Mesenchymal stem cell (in vitro differentiated cells and primary cell): ENCODE results near the gene LPAR2.

Source experiments
- DNase-seq: peaks from one replicate; pipeline ENCODE4 v3.0.0-alpha.2; 2013
- H2AFZ ChIP-seq: one replicate; pipeline ENCODE4 v1.6.1; 2013; ENCODE audit warnings: low read depth, mild to moderate bottlenecking, control low read depth, inconsistent platforms, low read length, moderate library complexity
- H2AK5ac ChIP-seq: 2 replicates; pipeline ENCODE4 v1.6.1; 2013; ENCODE audit warnings: low read length, moderate library complexity, mild to moderate bottlenecking, inconsistent platforms; ENCODE audit not compliant: severe bottlenecking
- H2BK120ac ChIP-seq: one replicate; pipeline ENCODE4 v1.6.1; 2013; ENCODE audit warnings: low read depth, mild to moderate bottlenecking, inconsistent platforms, low read length, moderate library complexity
- H2BK12ac ChIP-seq, 2 experiments: one replicate each; pipeline ENCODE4 v1.6.1; 2013; ENCODE audit warnings: inconsistent platforms in 2 of 2, low read length in 2 of 2, mild to moderate bottlenecking in 2 of 2, moderate library complexity in 2 of 2, control low read depth in 1 of 2
- H2BK15ac ChIP-seq: one replicate; pipeline ENCODE4 v1.6.1; 2013; ENCODE audit warnings: mild to moderate bottlenecking, low read depth, inconsistent platforms; ENCODE audit not compliant: poor library complexity, severe bottlenecking
- H2BK5ac ChIP-seq: 2 replicates; pipeline ENCODE4 v1.6.1; 2013; ENCODE audit warnings: low read depth, mild to moderate bottlenecking, low read length, control low read depth, inconsistent platforms; ENCODE audit not compliant: poor library complexity, severe bottlenecking
- H3K14ac ChIP-seq, 2 experiments: one replicate each; pipeline ENCODE4 v1.6.1; 2013; ENCODE audit warnings: inconsistent platforms in 2 of 2, low read length in 2 of 2, control low read depth in 1 of 2, mild to moderate bottlenecking in 1 of 2, moderate library complexity in 1 of 2
- H3K18ac ChIP-seq, 2 experiments: one replicate each; pipeline ENCODE4 v1.6.1; 2013; ENCODE audit warnings: inconsistent platforms in 2 of 2, low read length in 2 of 2, control low read depth in 1 of 2, low read depth in 1 of 2, mild to moderate bottlenecking in 1 of 2
- H3K23ac ChIP-seq, 2 experiments: one replicate each; pipeline ENCODE4 v1.6.1; 2013; ENCODE audit warnings: inconsistent platforms in 2 of 2, low read length in 2 of 2, mild to moderate bottlenecking in 2 of 2, moderate library complexity in 2 of 2, control low read depth in 1 of 2
- H3K27ac ChIP-seq: 2 replicates; pipeline ENCODE4 v1.5.1; 2013; ENCODE audit warnings: mild to moderate bottlenecking, moderate library complexity, low read length, control low read depth, inconsistent platforms; ENCODE audit not compliant: poor library complexity, severe bottlenecking
- H3K27me3 ChIP-seq, 2 experiments: 2 replicates each; pipeline versions ENCODE4 v1.6.1 to v1.7.0; 2013; ENCODE audit warnings: low read length in 2 of 2, mild to moderate bottlenecking in 2 of 2, moderate library complexity in 2 of 2, control low read depth in 1 of 2, inconsistent platforms in 1 of 2; ENCODE audit not compliant: control insufficient read depth in 1 of 2, insufficient read depth in 1 of 2
- H3K36me3 ChIP-seq, 2 experiments: 2 replicates each; pipeline versions ENCODE4 v1.6.1 to v1.7.0; 2013; ENCODE audit warnings: low read length in 2 of 2, control low read depth in 1 of 2, inconsistent platforms in 1 of 2, low read depth in 1 of 2, mild to moderate bottlenecking in 1 of 2; ENCODE audit not compliant: insufficient read depth in 2 of 2, control insufficient read depth in 1 of 2
- H3K4ac ChIP-seq, 2 experiments: one replicate each; pipeline ENCODE4 v1.6.1; 2013; ENCODE audit warnings: inconsistent platforms in 2 of 2, low read length in 2 of 2, mild to moderate bottlenecking in 2 of 2, moderate library complexity in 2 of 2, control low read depth in 1 of 2, low read depth in 1 of 2
- H3K4me1 ChIP-seq: 2 replicates; pipeline ENCODE4 v1.6.1; 2013; ENCODE audit warnings: low read depth, low read length, control low read depth; ENCODE audit not compliant: control insufficient read depth, insufficient read depth
- H3K4me2 ChIP-seq: 2 replicates; pipeline ENCODE4 v1.6.1; 2013; ENCODE audit warnings: low read length, mild to moderate bottlenecking, inconsistent platforms; ENCODE audit not compliant: poor library complexity, severe bottlenecking
- H3K4me3 ChIP-seq, 2 experiments: 2 replicates each; pipeline versions ENCODE4 v1.5.1 to v1.7.0; 2013; ENCODE audit warnings: low read length in 2 of 2, mild to moderate bottlenecking in 2 of 2, control low read depth in 1 of 2, low read depth in 1 of 2; ENCODE audit not compliant: insufficient read depth in 1 of 2
- H3K79me1 ChIP-seq: replicated peaks from 2 replicates; pipeline ENCODE4 v1.6.1; 2013; ENCODE audit warnings: mild to moderate bottlenecking, control low read depth, low read length, inconsistent platforms; ENCODE audit not compliant: poor library complexity, severe bottlenecking
- H3K9ac ChIP-seq: 2 replicates; pipeline ENCODE4 v1.7.0; 2013; ENCODE audit warnings: mild to moderate bottlenecking, low read length, moderate library complexity
- H3K9me3 ChIP-seq: 2 replicates; pipeline ENCODE4 v1.7.0; 2013; ENCODE audit warnings: mild to moderate bottlenecking, low read length; ENCODE audit not compliant: control insufficient read depth
- H4K8ac ChIP-seq: one replicate; pipeline ENCODE4 v1.6.1; 2013; ENCODE audit warnings: inconsistent platforms, mild to moderate bottlenecking, low read length, moderate library complexity
- H4K91ac ChIP-seq: one replicate; pipeline ENCODE4 v1.6.1; 2013; ENCODE audit warnings: mild to moderate bottlenecking, low read length, inconsistent platforms
- WGBS: methylation state at CpG from one replicate; pipeline ENCODE4 v1.1.7; 2013; ENCODE audit warnings: mixed read lengths; 5-methylcytosine and 5-hydroxymethylcytosine counted together

Gene LPAR2

DNA sequence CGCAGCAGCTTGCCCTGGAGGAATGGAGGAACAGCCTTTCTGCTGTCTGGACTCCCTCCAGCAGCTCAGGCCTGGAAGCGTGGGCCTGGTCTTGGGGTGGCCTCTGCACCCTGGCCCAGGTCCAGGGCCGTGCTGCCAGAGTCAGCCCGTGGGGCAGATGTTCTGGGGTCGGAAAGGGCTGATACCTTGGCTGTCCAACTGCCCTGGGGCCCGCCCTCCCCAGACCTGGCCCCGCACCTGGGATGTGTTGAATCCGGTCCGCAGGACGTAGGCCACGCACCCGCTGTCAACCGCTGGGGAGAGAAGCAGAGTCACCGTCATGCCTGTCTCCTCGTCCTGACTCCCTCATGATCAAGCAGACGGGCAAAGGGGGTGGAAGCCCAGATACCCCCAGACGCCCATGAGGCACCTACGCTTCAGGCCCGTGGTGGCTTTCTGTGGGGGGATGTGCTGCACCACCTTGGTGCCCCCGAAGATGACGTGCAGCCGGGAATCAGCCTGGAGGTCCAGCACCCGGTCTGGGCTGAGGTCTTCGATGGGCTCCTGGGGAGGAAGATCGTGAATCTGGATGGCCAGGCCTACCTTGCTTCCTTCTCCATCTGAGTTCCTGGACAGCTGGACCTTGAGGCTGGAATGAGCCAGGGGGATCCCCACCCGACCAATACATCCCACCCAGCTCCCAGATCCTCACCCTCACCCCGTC lies 27.8 kb upstream of the LPAR2 start:
- Histone ChIP-seq H3K27ac (no peak overlapping the region), H3K23ac (no peak overlapping the region), H3K4me3 (no peak overlapping the region), H3K27me3 (no peaks in the 10 kb centered on the region), H3K4ac (no peak overlapping the region), H2AFZ (no peak overlapping the region), H2BK120ac (no peak overlapping the region), H4K91ac (no peak overlapping the region), H3K18ac (no peak overlapping the region), H2AK5ac (no peak overlapping the region), H2BK5ac (no peak overlapping the region), H3K36me3 (peaks cover 91 to 93% of the 10 kb centered on the region in 2 experiments), H3K4me1 (no peaks in the 10 kb centered on the region), H4K8ac (no peak overlapping the region), H3K9me3 (no peaks in the 10 kb centered on the region), H3K4me2 (no peak overlapping the region), H3K9ac (no peak overlapping the region), H3K14ac (no peak overlapping the region), H2BK12ac (no peak overlapping the region), H2BK15ac (no peak overlapping the region), H3K79me1 (peaks cover 56% of the 10 kb centered on the region)
- no peak for DNase-seq
- WGBS = 98% methylated on average over 27 of the region's 27 CpGs

DNA sequence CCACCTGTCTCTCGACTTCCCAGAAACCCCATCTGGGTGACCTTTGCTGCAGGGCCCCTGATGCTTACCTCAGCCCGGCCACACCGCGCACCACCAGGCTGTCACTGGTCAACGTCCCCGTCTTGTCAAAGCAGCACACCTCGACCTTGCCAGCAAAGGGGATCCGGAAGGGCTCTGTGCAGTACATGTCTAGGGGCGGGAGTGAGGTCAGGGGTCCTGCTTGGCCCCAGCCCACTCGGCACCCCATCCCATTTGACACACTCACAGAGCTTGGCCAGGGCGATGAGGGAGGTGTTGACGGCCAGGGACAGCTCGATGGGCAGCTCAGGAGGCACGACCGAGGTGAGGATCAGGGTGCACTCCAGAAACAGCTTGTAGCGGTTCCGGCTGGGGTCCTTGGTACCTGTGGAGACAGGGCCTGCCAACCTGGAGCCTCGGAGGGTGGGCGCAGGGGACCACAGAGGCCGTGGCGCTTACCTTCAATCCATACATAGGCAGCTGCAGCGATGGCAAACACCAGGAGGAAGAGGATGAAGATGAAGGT lies 27.1 kb upstream of the LPAR2 start:
- Histone ChIP-seq H2BK15ac (no peak overlapping the region), H2BK120ac (no peak overlapping the region), H3K79me1 (peaks cover 60% of the 10 kb centered on the region), H3K14ac (no peak overlapping the region), H3K18ac (no peak overlapping the region), H3K23ac (no peak overlapping the region), H3K4me1 (no peaks in the 10 kb centered on the region), H4K91ac (no peak overlapping the region), H3K27me3 (no peaks in the 10 kb centered on the region), H3K36me3 (peaks cover 98 to 99% of the 10 kb centered on the region in 2 experiments), H2AK5ac (no peak overlapping the region), H3K9ac (no peak overlapping the region), H4K8ac (no peak overlapping the region), H2AFZ (no peak overlapping the region), H3K4me3 (no peak overlapping the region), H3K4ac (no peak overlapping the region), H3K4me2 (no peak overlapping the region), H2BK12ac (no peak overlapping the region), H2BK5ac (no peak overlapping the region), H3K27ac (no peak overlapping the region), H3K9me3 (no peaks in the 10 kb centered on the region)
- WGBS = 95% methylated on average over 22 of the region's 22 CpGs
- no peak for DNase-seq

DNA sequence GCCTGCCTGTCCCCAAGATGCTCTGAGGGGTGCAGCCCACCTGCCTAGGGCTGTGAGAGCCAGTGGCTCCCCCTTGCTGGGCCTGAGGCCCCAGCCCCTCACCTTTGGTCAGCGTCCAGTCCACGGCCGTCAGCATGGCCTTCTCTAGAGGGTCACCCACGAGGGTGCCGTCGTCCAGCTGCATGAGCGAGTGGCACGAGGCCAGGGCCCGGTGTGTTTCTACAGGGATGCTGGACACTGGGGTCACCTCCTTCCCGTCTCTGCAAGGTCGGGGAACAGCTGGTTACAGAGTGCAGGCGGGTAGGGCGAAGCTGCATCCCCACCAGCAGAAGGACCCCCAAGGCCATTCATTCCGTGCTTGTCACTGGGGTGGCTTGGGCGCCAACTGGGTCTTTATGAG lies 26.4 kb upstream of the LPAR2 start:
- H3K18ac ChIP-seq = no peak overlapping the region
- H2BK15ac ChIP-seq = no peak overlapping the region
- 98% methylated on average over 15 of the region's 15 CpGs for WGBS
- H3K27me3 ChIP-seq = no peaks in the 10 kb centered on the region
- no peak overlapping the region for H3K23ac ChIP-seq
- H3K4me3 ChIP-seq = no peak overlapping the region
- no peak overlapping the region for H3K27ac ChIP-seq
- peaks cover 99% of the 10 kb centered on the region in 2 experiments for H3K36me3 ChIP-seq
- no peak overlapping the region for H2BK5ac ChIP-seq
- H2AK5ac ChIP-seq = no peak overlapping the region
- no peaks in the 10 kb centered on the region for H3K4me1 ChIP-seq
- no peak overlapping the region for H4K91ac ChIP-seq
- DNase-seq = no peak
- peaks cover 55% of the 10 kb centered on the region for H3K79me1 ChIP-seq
- H4K8ac ChIP-seq = no peak overlapping the region
- no peaks in the 10 kb centered on the region for H3K9me3 ChIP-seq
- H3K4ac ChIP-seq = no peak overlapping the region
- H2BK120ac ChIP-seq = no peak overlapping the region
- H2AFZ ChIP-seq = no peak overlapping the region
- H3K9ac ChIP-seq = no peak overlapping the region
- H3K4me2 ChIP-seq = no peak overlapping the region
- no peak overlapping the region for H3K14ac ChIP-seq
- H2BK12ac ChIP-seq = no peak overlapping the region

DNA sequence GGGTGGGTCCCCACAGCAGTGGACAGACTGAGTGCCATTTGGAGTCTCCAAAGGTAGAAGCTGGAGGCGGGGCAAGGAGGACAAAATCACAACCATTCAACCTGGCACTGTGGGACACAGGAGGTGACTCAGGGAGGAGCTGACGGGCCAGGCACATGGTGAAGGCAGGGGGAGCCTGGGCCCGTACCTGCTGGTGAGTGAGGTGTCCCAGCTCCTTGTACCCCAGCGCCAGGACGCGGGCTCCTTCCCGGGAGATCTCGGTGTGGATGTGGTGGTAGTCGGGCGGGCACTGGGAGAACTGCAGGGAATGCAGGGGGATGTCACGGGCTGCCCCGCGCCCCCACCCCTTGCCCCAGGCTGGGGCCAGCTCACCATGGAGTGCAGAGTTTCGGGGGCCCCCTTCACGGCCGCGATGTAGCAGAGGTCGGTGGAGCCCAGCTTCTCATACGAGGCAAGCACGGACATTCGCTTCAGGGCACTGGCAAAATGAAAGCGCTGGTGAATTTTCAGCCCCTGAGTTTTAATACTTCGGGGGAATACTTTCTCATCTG lies 25.7 kb upstream of the LPAR2 start:
- Histone ChIP-seq H2BK15ac (no peak overlapping the region), H3K4me3 (no peak overlapping the region), H2AK5ac (no peak overlapping the region), H4K91ac (no peak overlapping the region), H3K18ac (no peak overlapping the region), H3K27me3 (no peaks in the 10 kb centered on the region), H3K4me2 (no peak overlapping the region), H2AFZ (no peak overlapping the region), H3K9ac (no peak overlapping the region), H3K4me1 (no peaks in the 10 kb centered on the region), H2BK5ac (no peak overlapping the region), H2BK120ac (no peak overlapping the region), H3K23ac (no peak overlapping the region), H4K8ac (no peak overlapping the region), H3K27ac (no peak overlapping the region), H2BK12ac (no peak overlapping the region), H3K4ac (no peak overlapping the region), H3K79me1 (peaks cover 52% of the 10 kb centered on the region), H3K36me3 (peaks cover 97% of the 10 kb centered on the region in 2 experiments), H3K9me3 (no peaks in the 10 kb centered on the region), H3K14ac (no peak overlapping the region)
- WGBS = 95% methylated on average over 23 of the region's 23 CpGs
- no peak for DNase-seq
